Astrocyte of the cerebellum (primary cell): ENCODE results near the gene ABCA9.
A peak's percentile ranks its signal among the peaks of the same experiment; 100 is the strongest.
"Not testable (repeated sequence)": the region's sequence is repeated elsewhere in the genome, so short reads cannot be mapped to it uniquely, and the experiment has no call there.

Experiments used
- DNase-seq: peaks from one replicate; pipeline ENCODE4 v3.0.0-alpha.2; 2011; ENCODE audit warnings: low read depth
- H3K4me3 ChIP-seq: 2 replicates; pipeline ENCODE4 v1.5.1; 2011; ENCODE audit warnings: mild to moderate bottlenecking, low read depth, low read length, moderate library complexity
- CTCF ChIP-seq: IDR thresholded peaks from 2 replicates; pipeline ENCODE4 v1.5.1; 2012; ENCODE audit warnings: low read length, low read depth, moderate library complexity, mild to moderate bottlenecking; ENCODE audit errors: missing control alignments
- in situ Hi-C: cut with HindIII; loops from 2 replicates; pipeline ENCODE4 v1.10.0; 2017; ENCODE audit warnings: low sequenced_read_pairs

Gene ABCA9

GRCh38 chr17:69012895-69013805 is 47.6 kb downstream of the ABCA9 start:
- DNase-seq = no peak
- TF ChIP-seq CTCF = no peak
- in situ Hi-C loops = no loop called here
- no peak overlapping the region for H3K4me3 ChIP-seq

GRCh38 chr17:69009930-69010329 is 50.8 kb downstream of the ABCA9 start:
- in situ Hi-C loops = no loop called here
- TF ChIP-seq CTCF = no peak
- H3K4me3 ChIP-seq = no peak overlapping the region
- no peak for DNase-seq

- in situ Hi-C loops, H3K4me3 ChIP-seq, DNase-seq: not testable (repeated sequence)
These were observed 56.0 kb downstream of the ABCA9 start for GRCh38 chr17:69004759-69005158.

- DNase-seq, H3K4me3 ChIP-seq, in situ Hi-C loops: not testable (repeated sequence)
These were observed 61.0 kb downstream of the ABCA9 start for GRCh38 chr17:68999743-69000142.

- TF ChIP-seq CTCF = no peak
- no peak overlapping the region for H3K4me3 ChIP-seq
- in situ Hi-C loops = loop anchor here (5.0 kb wide), 1 partner anchor 51 kb away; no protein-coding TSS in a partner anchor
- DNase-seq = no peak
These were observed 67.6 kb downstream of the ABCA9 start for GRCh38 chr17:68993112-68993511.

GRCh38 chr17:68987966-68988365 is 72.8 kb downstream of the ABCA9 start:
- DNase-seq = no peak
- in situ Hi-C loops = no loop called here
- no peak overlapping the region for H3K4me3 ChIP-seq
- no peak for TF ChIP-seq CTCF

GRCh38 chr17:68981288-68981687 is 79.4 kb downstream of the ABCA9 start:
- peak; percentile 75 for DNase-seq
- in situ Hi-C loops = no loop called here
- H3K4me3 ChIP-seq = no peak overlapping the region
- no peak for TF ChIP-seq CTCF
